Measurements from ENCODE around the gene KCNE2.

GRCh38 chr21:34320011-34320410, 43.8 kb upstream of the KCNE2 start:
- TF ChIP-seq CTCF (IDR thresholded peaks at IDR 0.05 in 4 of 5, conservative IDR thresholded peaks at IDR 0.05 in 1 of 5) (no peak), POLR2A (IDR thresholded peaks at IDR 0.05) (no peak)
